Common myeloid progenitor, CD34-positive (primary cell): ENCODE measurements around the gene LENG9.
"Not testable (repeated sequence)": the region's sequence is repeated elsewhere in the genome, so short reads cannot be mapped to it uniquely, and the experiment has no call there.

Experiments used
- CTCF ChIA-PET: fragments of 350-600 bp; sonication (Branson Sonifier 250); formaldehyde crosslinking; loops from one replicate; lab custom pipeline; 2021; ENCODE audit warnings: antibody characterized with exemption; lab: Charles Lee
- POLR2A ChIA-PET: fragments of 350-600 bp; sonication (Branson Sonifier 250); formaldehyde crosslinking; loops from one replicate; lab custom pipeline; 2021; ENCODE audit warnings: antibody characterized with exemption; lab: Charles Lee
- DNase-seq, 3 donors: peaks; one replicate each; pipeline versions ENCODE4 v3.0.0 to v3.0.0-alpha.2; 2013
- H3K27ac ChIP-seq, 2 experiments: 1 replicate in 1 of 2; 2 replicates in 1 of 2; pipeline ENCODE4 v1.7.0; 2013; ENCODE audit warnings: inconsistent platforms in 2 of 2, low read length in 2 of 2, mild to moderate bottlenecking in 2 of 2, low read depth in 1 of 2, moderate library complexity in 1 of 2; ENCODE audit not compliant: severe bottlenecking in 2 of 2, insufficient read depth in 1 of 2, poor library complexity in 1 of 2
- H3K27me3 ChIP-seq, 5 experiments: replicated peaks in 2 of 5; 1 replicate in 3 of 5; 2 replicates in 2 of 5; pipeline versions ENCODE4 v1.6.1 to v1.7.0; 2013; ENCODE audit warnings: low read length in 4 of 5, mild to moderate bottlenecking in 2 of 5, moderate library complexity in 2 of 5, inconsistent platforms in 1 of 5; ENCODE audit not compliant: insufficient read depth in 5 of 5, control insufficient read depth in 4 of 5
- H3K36me3 ChIP-seq, 4 experiments: 1 replicate in 2 of 4; 2 replicates in 2 of 4; pipeline versions ENCODE4 v1.6.1 to v1.7.0; 2013; ENCODE audit warnings: low read length in 3 of 4, control low read depth in 1 of 4, mild to moderate bottlenecking in 1 of 4; ENCODE audit not compliant: control insufficient read depth in 4 of 4, insufficient read depth in 4 of 4
- H3K4me1 ChIP-seq, 4 experiments: 1 replicate in 3 of 4; 2 replicates in 1 of 4; pipeline versions ENCODE4 v1.6.1 to v1.7.1; 2013; ENCODE audit warnings: low read length in 3 of 4, mild to moderate bottlenecking in 3 of 4, control low read depth in 1 of 4, inconsistent platforms in 1 of 4, moderate library complexity in 1 of 4; ENCODE audit not compliant: control insufficient read depth in 4 of 4, insufficient read depth in 4 of 4; ENCODE audit errors: control extremely low read depth in 1 of 4
- H3K4me3 ChIP-seq, 7 experiments: 1 replicate in 4 of 7; 2 replicates in 3 of 7; pipeline versions ENCODE4 v1.5.1 to v1.7.0; 2013; ENCODE audit warnings: mild to moderate bottlenecking in 7 of 7, low read length in 6 of 7, moderate library complexity in 6 of 7, inconsistent platforms in 2 of 7, low read depth in 2 of 7, control low read depth in 1 of 7; ENCODE audit not compliant: insufficient read depth in 4 of 7, control insufficient read depth in 1 of 7; ENCODE audit errors: extremely low read depth in 1 of 7
- H3K9me3 ChIP-seq, 5 experiments: 1 replicate in 4 of 5; 2 replicates in 1 of 5; pipeline versions ENCODE4 v1.6.1 to v1.7.1; 2013; ENCODE audit warnings: low read length in 4 of 5, mild to moderate bottlenecking in 2 of 5, inconsistent platforms in 1 of 5, low read depth in 1 of 5, moderate library complexity in 1 of 5; ENCODE audit not compliant: control insufficient read depth in 4 of 5, insufficient read depth in 2 of 5; ENCODE audit errors: control extremely low read depth in 1 of 5
- WGBS: methylation state at CpG from one replicate; pipeline ENCODE4 v1.1.5; 2013; ENCODE audit not compliant: insufficient coverage; 5-methylcytosine and 5-hydroxymethylcytosine counted together

LENG9 gene

DNA sequence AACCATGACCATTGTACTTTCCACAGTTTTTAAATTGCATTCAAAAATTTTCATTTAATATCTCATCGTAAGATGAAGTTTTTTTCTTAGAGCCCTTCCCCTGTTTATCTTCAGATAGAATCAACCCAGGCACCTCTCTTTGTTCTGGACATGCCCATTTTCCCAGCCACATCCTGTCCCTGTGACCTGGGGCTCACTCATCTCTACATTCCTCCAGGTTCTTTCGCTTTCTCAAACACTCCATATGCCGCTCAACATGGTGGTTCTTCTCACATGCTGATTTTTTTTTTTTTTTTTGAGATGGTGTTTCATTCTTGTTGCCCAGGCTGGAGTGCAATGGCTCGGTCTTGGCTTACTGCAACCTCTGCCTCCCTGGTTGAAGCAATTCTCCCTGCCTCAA is 42.0 kb upstream of the LENG9 start:
- H3K4me1 ChIP-seq, H3K27ac ChIP-seq, POLR2A ChIA-PET, H3K4me3 ChIP-seq, CTCF ChIA-PET, H3K9me3 ChIP-seq, H3K36me3 ChIP-seq, DNase-seq: not testable (repeated sequence)
- H3K27me3 ChIP-seq, result peaks cover 0 to 18% (median 0%) of the 10 kb centered on the region in 5 experiments
- 70% methylated on average over 1 of the region's 4 CpGs for WGBS

DNA sequence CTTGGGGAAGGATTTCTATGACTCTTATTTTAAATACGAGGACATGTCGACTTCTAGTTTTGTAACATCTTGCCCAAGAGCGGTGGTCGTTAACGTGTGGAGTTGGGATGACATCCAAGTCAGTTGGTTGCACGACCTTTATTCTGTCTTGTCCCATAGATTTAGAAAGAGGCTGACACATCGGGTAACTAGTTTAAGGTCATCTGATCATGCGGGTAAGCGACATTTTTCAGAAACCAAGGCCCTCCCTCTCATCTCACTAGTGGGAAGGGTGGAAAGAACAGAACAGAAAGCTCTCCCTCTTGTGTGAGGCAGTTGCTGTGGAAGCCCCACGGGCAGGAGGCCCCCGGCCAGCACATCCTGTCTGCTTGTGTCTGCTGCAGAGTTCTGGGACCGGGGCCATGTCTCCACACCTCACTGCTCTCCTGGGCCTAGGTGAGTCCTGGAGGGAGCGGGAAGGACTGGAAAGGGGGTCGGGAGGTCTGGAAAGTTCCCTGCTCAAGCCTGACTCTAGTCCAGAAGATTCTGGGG is 39.0 kb upstream of the LENG9 start, which contains the start of gene LAIR2:
TSS of gene LAIR2 (plus strand) at position 314 of the 531 bp plus-strand sequence. CDS start at position 402, 88 bp downstream.
- POLR2A ChIA-PET, result no interaction called here

DNA sequence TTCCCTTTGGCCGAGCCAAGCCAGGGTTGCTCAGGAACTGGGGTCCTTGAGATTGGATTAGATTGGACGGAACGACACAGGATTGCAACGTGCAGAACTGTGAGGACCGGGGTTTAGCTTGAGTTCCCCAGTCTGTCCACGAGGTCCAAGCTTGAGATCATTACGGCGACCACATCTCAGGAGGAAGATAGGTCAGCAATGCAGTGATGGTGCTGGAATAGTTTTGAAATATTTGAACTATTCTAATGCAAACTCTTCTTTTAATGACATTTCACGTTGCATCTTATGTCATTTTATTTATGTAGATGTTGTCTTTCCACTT is 34.8 kb upstream of the LENG9 start:
- peaks cover 0 to 13% (median 6%) of the 10 kb centered on the region in 5 experiments for H3K27me3 ChIP-seq
- H3K36me3 ChIP-seq, POLR2A ChIA-PET, H3K9me3 ChIP-seq, DNase-seq, CTCF ChIA-PET, H3K4me1 ChIP-seq, H3K27ac ChIP-seq: not testable (repeated sequence)
- peak overlapping the region in 3 of 7 experiments; percentile 43 to 69 (median 48) for H3K4me3 ChIP-seq
- WGBS, result 72% methylated on average over 3 of the region's 9 CpGs

More for the DNA sequence above, 39.0 kb upstream of the LENG9 start, which contains the start of gene LAIR2:
- Histone ChIP-seq H3K36me3 (no peaks in the 10 kb centered on the region), H3K4me1 (peaks cover 0 to 7% (median 1%) of the 10 kb centered on the region in 4 experiments), H3K27me3 (peaks cover 0 to 20% (median 3%) of the 10 kb centered on the region in 5 experiments), H3K9me3 (no peaks in the 10 kb centered on the region), H3K27ac (no peak within 1 kb of the TSS), H3K4me3 (peak within 1 kb of the TSS in 1 of 7 experiments; percentile 64)
- 55% methylated on average over 9 of the region's 14 CpGs for WGBS
- CTCF ChIA-PET, result no interaction called here
- DNase-seq, result peak in 1 of 3 donors; percentile 16

DNA sequence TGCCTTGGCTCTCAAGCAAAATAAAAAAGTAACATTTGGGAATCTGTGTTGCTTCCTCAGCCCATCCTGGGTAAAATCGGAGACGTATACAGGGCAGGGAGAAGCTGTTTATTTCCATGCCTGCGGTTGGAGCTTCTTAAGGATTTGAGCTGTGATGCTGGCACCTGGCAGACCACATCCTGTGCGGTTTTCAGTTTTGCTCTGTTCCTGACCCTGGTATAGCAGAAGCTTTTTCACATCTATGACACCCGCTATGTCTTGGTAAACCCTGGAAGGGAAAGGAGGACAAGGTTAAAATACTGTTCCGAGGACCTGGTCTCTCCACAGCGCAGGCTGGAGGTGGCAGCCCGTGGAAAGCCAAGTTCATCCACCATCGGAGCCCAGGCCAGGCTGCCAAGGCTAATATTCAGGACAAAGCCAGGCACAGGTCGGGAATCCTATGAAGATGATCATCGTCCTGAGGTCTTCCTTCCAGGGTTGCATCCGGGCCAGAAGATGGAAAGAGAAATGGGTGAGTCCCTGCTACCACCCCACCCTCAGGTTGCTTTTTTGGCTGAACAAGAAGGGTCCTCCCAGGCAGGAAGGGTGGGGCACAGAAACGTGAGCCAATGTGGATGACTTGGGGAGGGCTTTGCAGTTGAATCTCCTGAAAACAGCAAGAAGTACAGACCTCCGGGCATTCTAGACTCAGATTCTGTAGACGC is 34.3 kb upstream of the LENG9 start:
- Histone ChIP-seq H3K4me3 (peak overlapping the region in 3 of 7 experiments; percentile 43 to 69 (median 48)), H3K27me3 (peaks cover 0 to 13% (median 6%) of the 10 kb centered on the region in 5 experiments)
- H3K4me1 ChIP-seq, POLR2A ChIA-PET, H3K9me3 ChIP-seq, H3K27ac ChIP-seq, CTCF ChIA-PET, H3K36me3 ChIP-seq: not testable (repeated sequence)
- DNase-seq, result peak in 2 of 3 donors; percentile 33 to 58
- WGBS, result 70% methylated on average over 2 of the region's 15 CpGs

DNA sequence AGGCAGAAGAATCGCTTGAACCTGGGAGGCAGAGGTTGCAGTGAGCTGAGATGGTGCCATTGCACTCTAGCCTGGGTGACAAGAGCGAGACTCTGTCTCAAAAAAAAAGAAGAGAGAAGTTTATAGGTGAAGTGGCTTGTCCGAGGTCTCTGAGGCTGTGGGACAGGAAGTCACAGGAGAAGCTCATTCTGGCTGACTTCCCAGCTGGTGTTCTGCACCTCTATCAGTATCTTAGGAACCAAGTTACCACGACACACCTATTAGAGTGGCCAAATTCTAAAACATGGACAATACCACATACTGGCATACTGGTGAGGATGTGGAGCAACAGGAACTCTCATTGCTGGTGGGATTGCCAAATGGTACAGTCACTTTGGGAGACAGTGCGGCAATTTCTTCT is 31.7 kb upstream of the LENG9 start:
- ChIA-PET CTCF (interaction anchor here (1.0 to 1.3 kb wide), 2 partner anchors 30 to 179 kb away, joined by 3 read pairs; no protein-coding TSS in a partner anchor), POLR2A (interaction anchor here (0.6 kb wide), 2 partner anchors 157 to 554 kb away, joined by 3 read pairs; no protein-coding TSS in a partner anchor)
- DNase-seq, result not testable (repeated sequence)

DNA sequence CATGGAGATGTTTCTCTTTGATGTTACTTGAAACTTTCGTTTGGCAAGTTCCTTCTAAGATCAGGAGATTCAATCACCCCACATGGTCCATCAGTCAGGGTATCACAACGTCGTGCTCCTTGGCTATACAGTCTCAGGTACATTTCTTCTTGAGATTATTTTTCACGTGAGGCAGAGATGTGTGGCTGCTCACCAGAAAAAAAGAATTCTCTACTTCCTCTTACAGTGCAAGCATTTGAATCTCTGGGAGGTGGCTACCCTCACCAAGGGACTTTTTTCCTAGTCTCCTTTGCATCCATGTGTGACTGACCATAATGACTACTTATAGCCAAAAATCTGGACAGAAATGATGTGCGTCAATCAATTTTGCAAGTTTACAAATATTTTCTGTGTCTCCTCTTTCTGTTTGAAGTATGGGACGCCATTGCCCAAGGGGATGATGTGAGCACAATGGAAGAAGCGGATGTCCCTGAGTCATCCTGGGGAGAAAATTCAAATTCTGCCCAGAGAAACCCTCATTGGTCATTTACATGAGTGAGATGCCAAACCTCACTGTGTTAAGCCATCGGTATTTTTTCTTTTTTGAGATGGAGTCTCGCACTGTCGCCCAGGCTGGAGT is 30.5 kb upstream of the LENG9 start:
- no peak overlapping the region for H3K4me3 ChIP-seq
- ChIA-PET CTCF (interaction anchor here (1.1 to 1.8 kb wide), 2 partner anchors 9 to 16 kb away, joined by 4 read pairs; no protein-coding TSS in a partner anchor), POLR2A (no interaction called here)
- H3K4me1 ChIP-seq, result no peaks in the 10 kb centered on the region
- no peaks in the 10 kb centered on the region for H3K36me3 ChIP-seq
- H3K9me3 ChIP-seq, result no peaks in the 10 kb centered on the region
- 76% methylated on average over 10 of the region's 10 CpGs for WGBS
- peaks cover 0 to 25% (median 12%) of the 10 kb centered on the region in 5 experiments for H3K27me3 ChIP-seq
- H3K27ac ChIP-seq, result no peak overlapping the region
- DNase-seq, result no peak

More for the DNA sequence above, 31.7 kb upstream of the LENG9 start:
- H3K9me3 ChIP-seq, H3K4me3 ChIP-seq, H3K4me1 ChIP-seq, H3K36me3 ChIP-seq, H3K27ac ChIP-seq: not testable (repeated sequence)
- peaks cover 0 to 17% (median 7%) of the 10 kb centered on the region in 5 experiments for H3K27me3 ChIP-seq
- 67% methylated on average over 2 of the region's 5 CpGs for WGBS
